GM18502 (cell line): ENCODE data around the gene CELF4.

Experiments used
- ATAC-seq: cut with Tn5 transposase; IDR thresholded peaks from one replicate; pipeline ENCODE4 v1.9.1; 2021; ENCODE audit warnings: mild to moderate bottlenecking; ENCODE audit not compliant: unreplicated experiment, poor library complexity

CELF4 gene

DNA sequence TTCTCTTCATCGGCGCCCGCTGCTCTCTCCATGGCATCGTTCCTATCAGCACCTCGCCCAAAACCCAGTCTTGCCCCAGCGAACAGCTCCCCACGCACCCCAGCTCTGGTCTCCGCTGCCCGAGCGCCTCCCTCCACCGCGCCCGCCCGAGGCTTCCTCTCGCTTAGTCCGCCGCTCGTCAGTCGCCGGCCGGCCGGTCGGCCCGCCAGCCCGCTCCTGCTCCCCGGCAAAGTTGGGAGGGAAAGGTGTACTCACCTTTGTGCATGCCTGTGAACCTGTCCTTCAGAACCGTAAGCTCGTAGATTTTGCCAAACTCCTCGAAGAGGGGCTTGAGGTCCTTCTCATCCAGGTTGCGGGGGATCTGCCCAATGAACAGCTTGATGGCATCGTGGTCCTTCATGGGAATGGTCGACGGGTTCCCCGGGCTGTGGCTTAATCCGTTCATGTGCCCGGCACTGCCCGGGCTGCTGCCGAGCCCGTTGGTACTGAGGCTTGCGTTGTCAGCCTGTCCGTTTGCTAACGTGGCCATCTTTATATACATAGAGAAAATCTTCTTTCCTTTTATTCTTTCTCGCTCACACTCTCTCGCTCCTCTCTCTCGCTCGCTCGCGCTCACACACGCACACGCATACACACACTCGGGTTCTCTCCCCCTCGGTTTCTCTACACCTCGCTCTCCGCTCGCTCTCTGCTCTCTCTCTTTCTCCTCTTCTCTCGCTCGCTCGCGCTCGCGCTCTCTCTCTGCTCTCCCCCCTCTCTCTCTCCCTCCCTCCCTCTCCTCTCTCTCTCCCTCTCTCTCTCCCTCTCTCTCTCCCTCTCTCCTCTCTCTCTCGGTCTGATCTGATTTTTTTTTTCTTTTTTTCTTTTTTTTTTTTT lies at the start of gene CELF4:
Gene CELF4, minus strand, starts transcription at position 698 of the 876 bp plus-strand sequence.
- ATAC-seq: no peak

- no peak for ATAC-seq
Measured at GRCh38 chr18:37613253-37613565, 47.6 kb upstream of the CELF4 start.

GRCh38 chr18:37612524-37613252 lies 47.1 kb upstream of the CELF4 start:
- ATAC-seq: no peak

GRCh38 chr18:37611614-37612279 lies 46.1 kb upstream of the CELF4 start:
- ATAC-seq: no peak

DNA sequence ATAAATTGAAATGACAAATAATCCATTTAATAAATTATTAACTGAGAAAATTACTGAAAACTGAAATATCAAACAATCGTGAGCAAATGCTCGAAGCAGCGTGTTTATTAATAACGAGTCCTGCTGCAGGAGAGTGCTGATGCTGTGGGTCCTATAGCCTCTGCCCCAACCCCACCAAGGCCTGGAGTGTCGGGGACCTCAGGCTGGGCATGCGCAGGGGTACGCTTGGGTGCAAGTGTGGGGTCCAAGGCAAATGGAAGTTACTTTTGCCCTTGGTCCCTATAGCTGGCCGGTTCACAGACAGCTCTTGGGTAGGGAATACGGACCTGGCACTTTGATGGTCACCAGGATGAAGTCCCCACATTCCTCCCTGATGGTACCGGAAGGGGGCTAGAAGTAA lies 43.3 kb upstream of the CELF4 start:
- no peak for ATAC-seq

DNA sequence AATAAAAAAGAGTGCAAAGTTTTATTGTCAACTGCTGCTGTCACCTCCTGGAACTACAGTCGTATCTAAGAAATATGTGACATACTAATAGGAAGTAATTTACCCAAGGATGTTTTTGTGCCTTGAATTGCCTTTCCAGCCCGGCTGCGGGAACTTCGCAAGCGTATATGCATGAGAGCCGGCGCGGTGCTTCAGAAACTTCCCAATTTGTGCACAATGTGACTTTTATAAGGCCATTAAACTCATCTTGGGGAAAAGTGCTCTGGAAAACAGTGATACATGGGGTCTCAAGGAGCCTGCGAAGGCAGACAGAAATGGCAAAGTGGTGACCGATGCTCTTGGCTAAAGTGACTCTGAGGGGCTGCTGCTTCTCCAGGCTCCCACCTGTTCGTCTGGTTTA lies 41.7 kb upstream of the CELF4 start:
- no peak for ATAC-seq

GRCh38 chr18:37604032-37604431 lies 38.4 kb upstream of the CELF4 start:
- no peak for ATAC-seq

GRCh38 chr18:37598966-37599896 lies 33.6 kb upstream of the CELF4 start:
- no peak for ATAC-seq

GRCh38 chr18:37598396-37598795 lies 32.8 kb upstream of the CELF4 start:
- ATAC-seq: no peak

DNA sequence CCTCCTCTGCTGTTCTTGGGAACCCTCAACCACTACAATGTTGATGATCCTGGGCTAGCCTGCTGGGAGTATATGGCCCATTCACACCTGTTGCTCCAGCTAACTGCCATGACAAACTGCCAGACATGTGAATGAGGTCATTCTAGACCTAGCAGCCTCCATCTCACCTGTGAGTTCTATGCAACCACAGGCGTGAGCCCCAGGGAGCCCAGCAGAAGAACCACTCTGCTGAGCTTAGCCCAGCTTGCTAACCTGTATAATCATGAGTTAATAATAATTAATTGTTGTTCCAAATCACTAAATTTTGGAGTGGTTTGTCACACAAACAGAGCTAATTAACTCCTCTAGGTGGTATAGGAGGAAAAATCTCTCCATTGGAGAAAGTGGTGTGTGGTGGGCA lies 24.7 kb upstream of the CELF4 start:
- ATAC-seq: no peak

DNA sequence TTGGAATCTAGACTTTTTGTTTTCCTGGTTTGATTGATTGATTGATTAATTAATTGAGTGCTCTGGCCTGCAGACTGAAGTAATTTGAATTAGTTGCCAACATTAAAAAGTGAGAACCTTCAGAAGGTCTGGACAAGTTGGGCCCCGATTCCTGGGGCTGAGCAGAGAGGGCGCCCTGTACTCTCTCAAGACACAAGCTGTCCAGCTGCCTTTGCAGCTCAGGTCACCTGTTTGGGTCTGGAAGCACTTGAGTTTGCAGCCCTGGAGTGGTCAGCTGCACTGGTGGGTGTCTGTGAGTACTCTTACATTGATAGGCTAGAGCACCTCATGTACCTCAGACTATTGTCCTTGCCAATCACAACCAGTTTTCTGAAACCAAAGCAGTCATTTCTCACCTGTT lies 22.7 kb upstream of the CELF4 start:
- ATAC-seq: no peak

GRCh38 chr18:37586656-37587225 lies 21.1 kb upstream of the CELF4 start:
- no peak for ATAC-seq

- no peak for ATAC-seq
Measured at GRCh38 chr18:37584952-37585695, 19.5 kb upstream of the CELF4 start.

- no peak for ATAC-seq
Measured at GRCh38 chr18:37584217-37584616, 18.6 kb upstream of the CELF4 start.

- ATAC-seq: no peak
Measured at GRCh38 chr18:37582261-37582660, 16.7 kb upstream of the CELF4 start.

DNA sequence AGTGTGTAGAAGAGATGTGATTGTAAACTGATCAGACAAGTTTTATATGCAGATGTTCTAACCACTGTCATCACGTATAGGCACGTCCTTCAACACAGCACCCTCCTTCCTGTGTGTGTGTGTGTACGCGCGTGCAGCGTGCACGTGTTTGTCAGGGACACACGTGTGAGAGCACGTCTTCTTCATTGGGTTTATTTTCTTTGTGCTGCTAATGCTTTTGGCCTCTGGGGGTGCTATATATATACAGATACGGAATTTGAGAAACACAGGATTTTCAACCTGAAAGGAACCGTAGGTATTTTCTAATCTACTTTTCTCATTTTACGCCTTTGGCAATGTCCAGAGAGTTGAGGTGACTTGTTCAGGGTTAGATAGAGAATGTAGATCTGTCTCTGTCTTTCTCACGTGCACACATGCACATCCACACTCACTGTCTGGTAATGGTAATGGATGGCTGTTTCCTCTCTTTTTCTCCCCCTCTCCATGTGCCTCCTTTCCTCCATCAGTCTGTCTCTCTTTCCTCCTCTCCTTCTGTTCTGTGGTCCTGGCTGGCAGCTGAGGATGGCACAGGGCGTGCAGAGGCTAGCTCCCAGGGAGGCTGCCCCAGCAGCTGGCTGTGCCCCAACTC lies 13.4 kb upstream of the CELF4 start:
- ATAC-seq: peak; percentile 90

DNA sequence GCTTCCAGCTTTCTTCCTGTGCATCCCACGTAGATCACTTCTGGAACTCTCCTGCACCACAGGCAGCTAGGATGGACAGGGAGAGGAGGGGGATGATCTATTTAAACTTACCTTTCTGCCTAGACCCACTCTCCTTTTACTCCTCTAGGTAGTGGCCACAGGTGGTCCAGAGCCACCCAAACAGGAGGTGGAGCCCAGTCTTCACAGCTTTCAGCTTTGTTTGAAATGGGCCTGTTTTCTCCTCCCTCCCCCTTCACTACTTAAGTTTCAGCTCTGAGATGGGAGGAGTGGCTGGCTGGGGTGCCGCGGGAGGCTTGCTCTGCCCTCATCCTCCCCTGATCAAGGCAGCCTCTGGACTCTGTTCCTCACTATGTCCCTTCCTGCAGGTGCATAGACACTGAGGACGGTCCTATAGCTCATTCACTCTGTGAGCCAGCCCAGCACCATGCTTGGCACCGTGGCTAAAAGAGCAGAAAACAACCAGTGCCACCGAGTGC lies 12.6 kb upstream of the CELF4 start:
- ATAC-seq: no peak

GRCh38 chr18:37577051-37577611 lies 11.5 kb upstream of the CELF4 start:
- ATAC-seq: no peak
